Measurements from ENCODE around the gene PSMA7.

The PSMA7 gene

GRCh38 chr20:62176866-62177265 lies 33.7 kb upstream of the PSMA7 start:
- Histone ChIP-seq H4K20me1 (ENCODE audit: insufficient read depth, low read length, poor library complexity, severe bottlenecking) (no peaks in the 10 kb centered on the region), H2AFZ (ENCODE audit: low read length) (no peak overlapping the region), H3K9ac (ENCODE audit: low read depth, low read length, poor library complexity, severe bottlenecking) (no peak overlapping the region), H3K4me2 (ENCODE audit: low read depth, low read length, poor library complexity, severe bottlenecking) (no peak overlapping the region), H3K9me2 (replicated peaks; ENCODE audit: low read depth, low read length) (no peaks in the 10 kb centered on the region), H3K4me1 (ENCODE audit: insufficient read depth, low read length, poor library complexity, severe bottlenecking) (peaks cover 3% of the 10 kb centered on the region), H3K9me3 (ENCODE audit: insufficient read depth, low read depth, low read length) (no peaks in the 10 kb centered on the region), H3K79me2 (ENCODE audit: insufficient read depth, low read length) (peaks cover 2% of the 10 kb centered on the region), H3K4me3 (ENCODE audit: low read length, poor library complexity, severe bottlenecking) (no peak overlapping the region), H3K27me3 (ENCODE audit: insufficient read depth, low read length, poor library complexity, severe bottlenecking) (no peaks in the 10 kb centered on the region), H3F3A (ENCODE audit: low read depth) (no peaks in the 10 kb centered on the region; the same call in 1 of the 2 replicates), H3K36me3 (ENCODE audit: insufficient read depth, low read length) (peaks cover 16% of the 10 kb centered on the region; the same call in 1 of the 2 replicates)
- no peak for TF ChIP-seq CTCF (conservative IDR thresholded peaks at IDR 0.05; ENCODE audit: low read length)

GRCh38 chr20:62175711-62176110 lies 32.5 kb upstream of the PSMA7 start:
- Histone ChIP-seq H3F3A (ENCODE audit: low read depth) (no peaks in the 10 kb centered on the region), H3K4me3 (ENCODE audit: low read length, poor library complexity, severe bottlenecking) (no peak overlapping the region), H2AFZ (ENCODE audit: low read length) (no peak overlapping the region), H3K9ac (ENCODE audit: low read depth, low read length, poor library complexity, severe bottlenecking) (no peak overlapping the region), H3K27me3 (ENCODE audit: insufficient read depth, low read length, poor library complexity, severe bottlenecking) (no peaks in the 10 kb centered on the region), H3K9me2 (replicated peaks; ENCODE audit: low read depth, low read length) (no peaks in the 10 kb centered on the region), H3K9me3 (ENCODE audit: insufficient read depth, low read depth, low read length) (no peaks in the 10 kb centered on the region), H3K36me3 (ENCODE audit: insufficient read depth, low read length) (peaks cover 16% of the 10 kb centered on the region; the same call in 1 of the 2 replicates), H3K79me2 (ENCODE audit: insufficient read depth, low read length) (no peaks in the 10 kb centered on the region), H3K4me2 (ENCODE audit: low read depth, low read length, poor library complexity, severe bottlenecking) (no peak overlapping the region), H3K4me1 (ENCODE audit: insufficient read depth, low read length, poor library complexity, severe bottlenecking) (no peaks in the 10 kb centered on the region), H4K20me1 (ENCODE audit: insufficient read depth, low read length, poor library complexity, severe bottlenecking) (no peaks in the 10 kb centered on the region)
- TF ChIP-seq CTCF (conservative IDR thresholded peaks at IDR 0.05; ENCODE audit: low read length), result no peak
- no peak for TF ChIP-seq EZH2phosphoT487 (IDR thresholded peaks at IDR 0.05; ENCODE audit: borderline replicate concordance)

- no peaks in the 10 kb centered on the region for H3K4me1 ChIP-seq (ENCODE audit: insufficient read depth, low read length, poor library complexity, severe bottlenecking)
- no peaks in the 10 kb centered on the region for H3K9me2 ChIP-seq (replicated peaks; ENCODE audit: low read depth, low read length)
- no peaks in the 10 kb centered on the region for H4K20me1 ChIP-seq (ENCODE audit: insufficient read depth, low read length, poor library complexity, severe bottlenecking)
- no peaks in the 10 kb centered on the region for H3F3A ChIP-seq (ENCODE audit: low read depth)
- no peak overlapping the region for H3K9ac ChIP-seq (ENCODE audit: low read depth, low read length, poor library complexity, severe bottlenecking)
- TF ChIP-seq CTCF (conservative IDR thresholded peaks at IDR 0.05; ENCODE audit: low read length) (no peak), EZH2phosphoT487 (IDR thresholded peaks at IDR 0.05; ENCODE audit: borderline replicate concordance) (no peak)
- H3K4me3 ChIP-seq (ENCODE audit: low read length, poor library complexity, severe bottlenecking), result no peak overlapping the region
- H3K9me3 ChIP-seq (ENCODE audit: insufficient read depth, low read depth, low read length), result no peaks in the 10 kb centered on the region
- H3K4me2 ChIP-seq (ENCODE audit: low read depth, low read length, poor library complexity, severe bottlenecking), result no peak overlapping the region
- H3K79me2 ChIP-seq (ENCODE audit: insufficient read depth, low read length), result no peaks in the 10 kb centered on the region
- no peak overlapping the region for H2AFZ ChIP-seq (ENCODE audit: low read length)
- no peaks in the 10 kb centered on the region for H3K27me3 ChIP-seq (ENCODE audit: insufficient read depth, low read length, poor library complexity, severe bottlenecking)
- H3K36me3 ChIP-seq (ENCODE audit: insufficient read depth, low read length), result peaks cover 12% of the 10 kb centered on the region; the same call in 1 of the 2 replicates
These were observed 31.9 kb upstream of the PSMA7 start for GRCh38 chr20:62174870-62175624.

Data from Loucy (cell line).